SH-SY5Y (cell line): Measurements from ENCODE around the gene NTM.

Experiments used
- GATA2 ChIP-seq: IDR thresholded peaks from 2 replicates; pipeline ENCODE4 v1.6.1; 2011; ENCODE audit warnings: mild to moderate bottlenecking, low read depth, low read length
- GATA3 ChIP-seq: IDR thresholded peaks from 2 replicates; pipeline ENCODE4 v1.6.1; 2011; ENCODE audit warnings: low read depth, mild to moderate bottlenecking, low read length, moderate library complexity

DNA sequence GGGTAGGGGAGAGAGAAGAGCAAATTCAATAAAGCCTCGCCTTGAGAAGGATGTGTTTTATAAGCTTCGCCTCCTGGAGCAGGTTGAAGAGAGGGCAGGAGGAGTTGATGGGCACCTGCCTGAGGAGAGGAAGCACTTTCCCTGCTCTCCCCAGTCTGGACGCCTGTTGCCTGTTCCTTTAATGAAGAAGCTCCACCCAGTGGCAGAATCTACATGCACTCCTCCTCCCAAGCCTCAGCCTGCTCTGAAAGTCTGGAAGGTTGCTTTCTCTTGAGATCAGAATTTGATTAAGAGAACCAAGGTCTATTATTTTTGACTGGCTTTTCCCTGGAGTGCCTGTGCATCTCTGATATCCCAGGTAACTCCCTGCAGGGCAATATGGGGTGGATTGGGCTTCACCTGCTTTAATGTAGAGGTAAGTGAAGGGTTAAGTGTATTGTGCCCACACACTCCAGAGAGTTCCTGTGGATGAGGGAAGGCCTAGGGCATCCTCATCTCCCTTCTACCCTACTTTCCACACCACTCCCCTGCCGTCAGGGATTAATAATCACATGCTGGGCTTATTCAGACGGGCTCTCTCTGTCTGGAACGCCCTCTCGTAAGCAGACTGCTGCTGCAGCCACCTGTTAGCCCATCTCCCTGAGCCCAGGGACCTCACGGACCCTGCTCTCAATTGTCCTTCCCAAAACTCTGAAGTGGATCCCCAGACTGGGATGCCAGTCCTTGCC is 22.3 kb downstream of the NTM start:
- TF ChIP-seq GATA3 (no peak), GATA2 (no peak)
